Keratinocyte (primary cell): Measurements from ENCODE around the gene SH2D3C. TPM values are rescaled to one million over a fixed set of nuclear protein-coding genes. Genes with fewer than 3 reads are reported as not detected.

Experiments used
- DNase-seq: peaks from one replicate; pipeline ENCODE4 v3.0.0-alpha.2; 2011; ENCODE audit warnings: low read depth, missing footprints, low spot score
- FAIRE-seq: peaks from 2 replicates; lab custom pipeline; 2011; peaks lifted over from hg19 to GRCh38; lab: Jason Lieb, UNC
- H2AFZ ChIP-seq: 2 replicates; pipeline ENCODE4 v1.6.0; 2012; ENCODE audit warnings: low read length, control low read depth, inconsistent platforms; ENCODE audit not compliant: control insufficient read depth
- H3K27ac ChIP-seq: 2 replicates; pipeline ENCODE4 v1.5.1; 2011; ENCODE audit warnings: low read length; ENCODE audit not compliant: control insufficient read depth, insufficient read depth
- H3K27me3 ChIP-seq: 3 replicates; pipeline ENCODE4 v1.6.0; 2011; ENCODE audit warnings: low read length; ENCODE audit not compliant: control insufficient read depth, insufficient read depth; ENCODE audit errors: extremely low read depth
- H3K36me3 ChIP-seq, 2 experiments: 2 replicates in 1 of 2; 3 replicates in 1 of 2; pipeline ENCODE4 v1.5.1; 2011; ENCODE audit warnings: low read length in 2 of 2, mild to moderate bottlenecking in 1 of 2; ENCODE audit not compliant: control insufficient read depth in 2 of 2, insufficient read depth in 2 of 2; ENCODE audit errors: extremely low read depth in 1 of 2
- H3K4me1 ChIP-seq: 3 replicates; pipeline ENCODE4 v1.5.1; 2011; ENCODE audit warnings: low read length; ENCODE audit not compliant: control insufficient read depth, insufficient read depth; ENCODE audit errors: extremely low read depth
- H3K4me2 ChIP-seq: 3 replicates; pipeline ENCODE4 v1.6.0; 2011; ENCODE audit warnings: low read depth, low read length; ENCODE audit not compliant: control insufficient read depth, insufficient read depth; ENCODE audit errors: extremely low read depth
- H3K4me3 ChIP-seq, 3 experiments: fragments of 200-600 bp in 1 of 3; sonication (generic) in 1 of 3; 2 replicates in 2 of 3; 3 replicates in 1 of 3; pipeline ENCODE4 v1.5.1; 2011 to 2016; ENCODE audit warnings: low read length in 3 of 3, mild to moderate bottlenecking in 3 of 3, control low read depth in 2 of 3, inconsistent platforms in 1 of 3, low read depth in 1 of 3, mixed read lengths in 1 of 3, mixed run types in 1 of 3, moderate library complexity in 1 of 3; ENCODE audit not compliant: control insufficient read depth in 2 of 3, insufficient read depth in 2 of 3; ENCODE audit errors: extremely low read depth in 1 of 3
- H3K79me2 ChIP-seq: 2 replicates; pipeline ENCODE4 v1.6.0; 2012; ENCODE audit warnings: low read length; ENCODE audit not compliant: control insufficient read depth, insufficient read depth
- H3K9ac ChIP-seq: 3 replicates; pipeline ENCODE4 v1.6.0; 2011; ENCODE audit warnings: low read length; ENCODE audit not compliant: control insufficient read depth, insufficient read depth; ENCODE audit errors: extremely low read depth
- H3K9me1 ChIP-seq: 3 replicates; pipeline ENCODE4 v1.6.0; 2011; ENCODE audit warnings: low read length; ENCODE audit not compliant: control insufficient read depth, insufficient read depth; ENCODE audit errors: extremely low read depth
- H3K9me3 ChIP-seq: 2 replicates; pipeline ENCODE4 v1.5.1; 2012; ENCODE audit warnings: low read depth, low read length; ENCODE audit not compliant: control insufficient read depth
- H4K20me1 ChIP-seq: 3 replicates; pipeline ENCODE4 v1.6.0; 2011; ENCODE audit warnings: low read length; ENCODE audit not compliant: control insufficient read depth, insufficient read depth; ENCODE audit errors: extremely low read depth
- EZH2 ChIP-seq: IDR thresholded peaks from one replicate; pipeline ENCODE4 v1.6.1; 2012; ENCODE audit warnings: inconsistent platforms, mild to moderate bottlenecking, low read length, moderate library complexity
- dilution Hi-C: fragments of 300-500 bp; cut with MboI; formaldehyde crosslinking; loops from one replicate; pipeline ENCODE4 v1.7.0; 2020; ENCODE audit warnings: low sequenced_read_pairs; ENCODE audit not compliant: extremely low pct_ligation_motif_present
- polyA plus RNA-seq, 5 experiments: library from polyadenylated mRNA; depleted of rRNA in 3 of 5; stranded (reverse) in 3 of 5; stranded (forward) in 1 of 5; unstranded in 1 of 5; fragments of >200 nt; gene quantifications; 1 replicate in 1 of 5; 2 replicates in 3 of 5; 3 replicates in 1 of 5; pipeline versions ENCODE4 v1.2.1 to v1.2.3, GENCODE V29; 2011 to 2012; ENCODE audit warnings: missing spikeins in 2 of 5, low read depth in 1 of 5, low replicate concordance in 1 of 5
- TF ChIP-seq, protein P1 (sequence below), 3 experiments: IDR thresholded peaks in 1 of 3; conservative IDR thresholded peaks in 1 of 3; optimal IDR thresholded peaks in 1 of 3; 2 replicates in 2 of 3; 3 replicates in 1 of 3; pipeline versions ENCODE3 to v1.5.1; 2011; ENCODE audit warnings: low read length in 3 of 3, mild to moderate bottlenecking in 3 of 3, moderate library complexity in 2 of 3, control low read depth in 1 of 3, inconsistent platforms in 1 of 3; ENCODE audit not compliant: insufficient read depth in 2 of 3; ENCODE audit errors: extremely low read depth in 1 of 3

SH2D3C gene
- polyA plus RNA-seq, 1 donor (not counting 4 experiments of a cell fraction or from before 2014, with no cell fraction given): 0.12 TPM

DNA sequence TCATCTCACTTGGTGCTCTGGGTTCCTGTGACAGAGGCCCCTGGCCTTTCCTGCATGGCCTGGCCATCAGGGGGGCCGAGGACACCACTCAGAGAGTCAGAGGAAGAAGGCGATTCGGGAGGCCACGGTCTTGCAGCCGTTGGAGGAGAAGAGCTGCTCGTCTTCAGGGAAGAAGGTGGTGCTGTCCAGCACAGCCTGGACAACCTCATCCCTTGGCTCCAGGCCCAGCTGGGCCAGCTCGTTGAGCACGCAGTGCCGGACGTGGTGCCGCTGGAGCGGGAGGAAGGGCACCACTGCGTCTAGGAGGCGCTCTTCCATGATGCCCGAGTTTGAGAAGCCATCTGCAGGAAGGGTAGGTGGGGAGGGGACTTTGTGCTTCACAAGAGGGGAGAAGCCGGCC, 46.5 kb downstream of the SH2D3C start:
- H3K9me1 ChIP-seq: no peaks in the 10 kb centered on the region
- no peak for TF ChIP-seq EZH2
- TF ChIP-seq, protein P1, sequence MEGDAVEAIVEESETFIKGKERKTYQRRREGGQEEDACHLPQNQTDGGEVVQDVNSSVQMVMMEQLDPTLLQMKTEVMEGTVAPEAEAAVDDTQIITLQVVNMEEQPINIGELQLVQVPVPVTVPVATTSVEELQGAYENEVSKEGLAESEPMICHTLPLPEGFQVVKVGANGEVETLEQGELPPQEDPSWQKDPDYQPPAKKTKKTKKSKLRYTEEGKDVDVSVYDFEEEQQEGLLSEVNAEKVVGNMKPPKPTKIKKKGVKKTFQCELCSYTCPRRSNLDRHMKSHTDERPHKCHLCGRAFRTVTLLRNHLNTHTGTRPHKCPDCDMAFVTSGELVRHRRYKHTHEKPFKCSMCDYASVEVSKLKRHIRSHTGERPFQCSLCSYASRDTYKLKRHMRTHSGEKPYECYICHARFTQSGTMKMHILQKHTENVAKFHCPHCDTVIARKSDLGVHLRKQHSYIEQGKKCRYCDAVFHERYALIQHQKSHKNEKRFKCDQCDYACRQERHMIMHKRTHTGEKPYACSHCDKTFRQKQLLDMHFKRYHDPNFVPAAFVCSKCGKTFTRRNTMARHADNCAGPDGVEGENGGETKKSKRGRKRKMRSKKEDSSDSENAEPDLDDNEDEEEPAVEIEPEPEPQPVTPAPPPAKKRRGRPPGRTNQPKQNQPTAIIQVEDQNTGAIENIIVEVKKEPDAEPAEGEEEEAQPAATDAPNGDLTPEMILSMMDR (optimal IDR thresholded peaks at IDR 0.05 in 1 of 3, IDR thresholded peaks at IDR 0.05 in 1 of 3, conservative IDR thresholded peaks at IDR 0.05 in 1 of 3; ENCODE audit: extremely low read depth in 1 of 3, insufficient read depth in 2 of 3, low read length in 3 of 3): no peak
- no peaks in the 10 kb centered on the region for H4K20me1 ChIP-seq
- dilution Hi-C loops: no loop called here
- H3K27ac ChIP-seq: no peak overlapping the region
- H3K4me1 ChIP-seq: peaks cover 10% of the 10 kb centered on the region
- no peak overlapping the region for H2AFZ ChIP-seq
- H3K9ac ChIP-seq: no peak overlapping the region
- H3K9me3 ChIP-seq: no peaks in the 10 kb centered on the region
- no peak overlapping the region for H3K4me3 ChIP-seq
- no peaks in the 10 kb centered on the region for H3K27me3 ChIP-seq
- peaks cover 0 to 3% of the 10 kb centered on the region in 2 experiments for H3K36me3 ChIP-seq
- H3K79me2 ChIP-seq: no peaks in the 10 kb centered on the region
- no peak for FAIRE-seq
- H3K4me2 ChIP-seq: no peak overlapping the region
- DNase-seq: no peak

DNA sequence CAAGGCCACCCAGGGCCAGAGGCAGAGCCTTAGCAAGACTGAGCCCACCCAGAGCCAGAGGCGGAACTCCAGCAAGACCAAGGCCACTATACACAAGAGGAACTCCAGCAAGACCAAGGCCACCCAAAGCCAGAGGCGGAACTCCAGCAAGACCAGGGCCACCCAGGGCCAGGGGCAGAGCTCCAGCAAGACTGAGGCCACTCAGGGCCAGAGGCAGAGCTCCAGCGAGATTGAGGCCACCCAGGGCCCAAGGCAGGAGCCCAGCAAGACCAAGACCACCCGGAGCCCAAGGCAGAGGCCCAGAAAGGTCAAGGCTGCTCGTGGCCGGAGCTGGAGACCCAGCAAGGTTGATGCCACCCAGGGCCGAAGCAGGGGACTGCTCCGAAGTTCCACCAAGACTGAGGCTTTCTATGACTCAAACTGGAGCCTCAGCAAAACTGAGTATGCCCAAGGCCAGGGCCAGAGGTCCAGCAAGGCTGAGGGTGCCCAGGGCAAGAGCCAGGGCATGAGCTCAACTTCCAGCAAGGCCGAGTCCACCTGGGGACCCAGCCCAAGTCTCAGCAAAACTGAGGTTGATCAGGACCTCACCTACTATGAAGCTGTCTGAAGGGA, 47.6 kb downstream of the SH2D3C start:
- no peaks in the 10 kb centered on the region for H3K79me2 ChIP-seq
- no peak overlapping the region for H3K4me3 ChIP-seq
- no peaks in the 10 kb centered on the region for H3K27me3 ChIP-seq
- DNase-seq: no peak
- dilution Hi-C loops: no loop called here
- FAIRE-seq: no peak
- peaks cover 10% of the 10 kb centered on the region for H3K4me1 ChIP-seq
- peaks cover 0 to 3% of the 10 kb centered on the region in 2 experiments for H3K36me3 ChIP-seq
- H3K9ac ChIP-seq: no peak overlapping the region
- H3K9me1 ChIP-seq: no peaks in the 10 kb centered on the region
- TF ChIP-seq, protein P1 (optimal IDR thresholded peaks at IDR 0.05 in 1 of 3, IDR thresholded peaks at IDR 0.05 in 1 of 3, conservative IDR thresholded peaks at IDR 0.05 in 1 of 3; ENCODE audit: extremely low read depth in 1 of 3, insufficient read depth in 2 of 3, low read length in 3 of 3): no peak
- TF ChIP-seq EZH2: no peak
- no peak overlapping the region for H3K4me2 ChIP-seq
- H4K20me1 ChIP-seq: no peaks in the 10 kb centered on the region
- no peak overlapping the region for H3K27ac ChIP-seq
- H3K9me3 ChIP-seq: no peaks in the 10 kb centered on the region
- no peak overlapping the region for H2AFZ ChIP-seq
